HG03139 (cell line): ENCODE measurements around the gene AQP12A.
"Not testable (repeated sequence)": the region's sequence is repeated elsewhere in the genome, so short reads cannot be mapped to it uniquely, and the experiment has no call there.

Source experiments
- ATAC-seq: cut with Tn5 transposase; IDR thresholded peaks from one replicate; pipeline ENCODE4 v1.9.1; 2021; ENCODE audit not compliant: unreplicated experiment

Gene AQP12A

DNA sequence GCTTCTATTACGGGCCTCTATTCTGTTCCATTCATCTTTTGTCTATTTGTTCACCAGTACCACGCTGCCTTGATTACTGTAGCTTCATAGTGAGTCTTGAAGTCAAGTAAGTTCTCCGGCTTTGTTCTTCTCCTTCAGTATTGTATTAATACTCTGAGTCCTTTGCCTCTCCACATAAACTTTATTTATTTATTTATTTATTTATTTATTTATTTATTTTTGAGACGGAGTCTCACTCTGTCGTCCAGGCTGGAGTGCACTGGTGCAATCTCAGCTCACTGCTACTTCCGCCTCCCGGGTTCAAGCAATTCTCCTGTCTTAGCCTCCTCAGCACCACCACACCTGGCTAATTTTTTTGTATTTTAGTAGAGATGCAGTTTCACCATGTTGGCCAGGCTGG, 31.8 kb upstream of the AQP12A start:
- not testable (repeated sequence) for ATAC-seq

- ATAC-seq, result no peak
Observed at GRCh38 chr2:240662681-240663080, 29.0 kb upstream of the AQP12A start.

GRCh38 chr2:240663546-240664190, 28.0 kb upstream of the AQP12A start:
- ATAC-seq, result no peak

DNA sequence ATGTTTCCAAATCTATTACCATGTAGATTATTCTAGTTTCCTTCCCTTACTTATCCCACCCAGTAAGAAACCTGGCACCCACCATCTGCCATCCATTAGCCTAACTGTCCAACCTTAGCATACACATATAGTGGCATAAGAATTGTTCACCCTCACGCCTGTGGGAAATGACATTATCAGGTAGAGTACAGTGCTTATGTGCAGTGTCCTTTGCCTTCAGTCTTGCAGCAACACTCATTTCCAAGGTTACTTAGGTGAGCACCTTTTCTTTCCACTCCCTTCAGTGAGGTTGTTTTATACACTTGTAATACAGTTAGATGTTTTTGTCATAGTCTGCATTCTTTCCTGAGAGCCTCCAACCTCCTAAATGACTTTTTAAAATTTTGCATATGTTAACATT, 27.0 kb upstream of the AQP12A start:
- ATAC-seq, result no peak

- ATAC-seq, result no peak
Observed at GRCh38 chr2:240670402-240670801, 21.3 kb upstream of the AQP12A start.

DNA sequence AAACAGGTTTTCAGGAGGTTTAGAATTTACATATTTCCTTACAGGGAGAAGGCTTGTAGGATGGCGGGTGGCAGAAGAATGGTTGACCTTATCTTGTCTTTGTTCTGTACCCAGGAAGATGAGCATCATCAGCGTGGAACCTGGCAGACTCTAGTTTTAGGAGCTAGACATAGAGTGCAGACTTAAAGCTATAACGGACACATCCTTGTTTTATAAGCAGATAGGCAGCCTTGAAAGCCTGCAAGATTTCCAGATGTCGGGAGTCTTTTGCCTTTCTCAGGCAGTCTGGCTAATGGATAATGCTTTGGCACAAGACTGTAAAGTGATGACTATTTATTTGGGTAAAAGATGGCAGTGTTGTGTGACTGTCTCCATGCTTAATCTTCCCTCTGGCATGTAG, 20.7 kb upstream of the AQP12A start:
- ATAC-seq, result no peak

DNA sequence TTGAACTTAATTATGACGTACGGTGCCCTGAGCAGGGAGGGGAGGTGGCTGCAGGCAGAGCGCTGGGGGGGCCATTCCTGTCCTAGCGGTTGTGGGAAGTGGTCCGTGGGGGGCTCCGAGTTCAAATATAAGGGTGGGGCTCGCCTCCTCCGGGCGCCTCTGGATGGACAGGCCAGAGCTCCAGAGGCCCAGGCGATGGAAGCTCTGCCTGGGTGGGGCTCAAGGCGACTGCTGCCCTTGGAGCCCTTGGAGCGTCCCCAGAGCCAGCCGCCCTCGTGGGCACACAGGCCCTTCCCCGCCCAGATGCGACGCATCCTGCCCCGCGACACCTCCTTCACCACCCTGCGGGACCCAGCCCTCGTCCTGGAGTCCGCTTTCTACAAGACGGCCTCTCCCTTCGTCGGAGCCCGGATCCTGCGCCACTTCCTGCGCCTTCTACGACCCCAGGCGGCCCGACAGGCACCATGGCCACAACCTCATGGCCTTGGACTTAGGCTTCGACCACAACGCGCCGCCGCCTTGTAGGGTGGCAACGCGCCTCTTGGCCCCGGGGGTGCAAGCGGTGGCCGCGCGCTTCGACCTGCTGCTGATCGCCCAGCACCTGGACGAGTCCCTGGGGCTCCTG, 19.5 kb upstream of the AQP12A start:
- ATAC-seq, result no peak

DNA sequence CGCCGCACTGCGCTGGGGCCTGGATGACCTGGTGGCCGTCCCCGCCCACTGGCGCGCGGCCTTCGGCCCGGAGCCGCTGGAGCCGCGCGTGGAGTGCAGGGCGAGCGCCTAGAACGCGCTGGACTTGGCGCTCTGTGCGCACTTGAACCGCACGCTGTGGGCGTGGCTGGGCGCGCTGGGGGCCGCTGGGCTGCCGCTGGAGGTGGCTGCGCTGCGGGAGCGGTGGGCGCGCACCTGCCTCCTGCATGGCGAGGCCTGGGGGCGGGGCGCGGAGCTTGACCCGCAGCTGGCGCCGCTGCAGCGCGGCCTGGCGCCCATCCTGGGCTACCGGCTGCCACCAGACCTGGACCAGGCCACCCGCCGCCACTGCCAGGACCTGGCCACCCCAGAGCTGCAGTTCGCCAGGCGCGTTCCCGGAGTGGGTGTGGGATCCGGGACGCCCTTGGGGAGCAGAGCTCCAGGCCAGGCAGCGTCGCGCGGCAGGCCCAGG, 18.9 kb upstream of the AQP12A start:
- no peak for ATAC-seq

- not testable (repeated sequence) for ATAC-seq
Observed at GRCh38 chr2:240674461-240675184, 17.0 kb upstream of the AQP12A start.

DNA sequence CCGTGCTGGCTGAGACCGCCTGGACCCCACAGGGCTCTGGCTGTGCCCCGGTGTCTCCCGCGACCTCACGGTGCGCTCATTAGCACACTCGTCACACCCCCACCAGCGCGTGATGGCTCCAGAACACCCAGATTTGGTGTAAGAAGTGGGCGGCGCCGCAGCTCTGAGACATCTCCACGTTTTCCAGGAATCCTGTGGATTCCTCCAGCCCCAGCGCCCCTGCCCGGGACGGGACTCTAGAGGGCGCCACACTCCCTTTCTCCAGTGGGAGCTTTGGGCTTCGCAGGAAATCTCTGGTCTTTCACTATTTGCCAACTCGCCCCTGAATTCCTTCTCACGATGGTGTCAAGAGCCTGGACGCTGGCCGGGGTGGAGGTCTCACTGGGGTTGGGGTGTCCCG, 16.3 kb upstream of the AQP12A start:
- not testable (repeated sequence) for ATAC-seq

DNA sequence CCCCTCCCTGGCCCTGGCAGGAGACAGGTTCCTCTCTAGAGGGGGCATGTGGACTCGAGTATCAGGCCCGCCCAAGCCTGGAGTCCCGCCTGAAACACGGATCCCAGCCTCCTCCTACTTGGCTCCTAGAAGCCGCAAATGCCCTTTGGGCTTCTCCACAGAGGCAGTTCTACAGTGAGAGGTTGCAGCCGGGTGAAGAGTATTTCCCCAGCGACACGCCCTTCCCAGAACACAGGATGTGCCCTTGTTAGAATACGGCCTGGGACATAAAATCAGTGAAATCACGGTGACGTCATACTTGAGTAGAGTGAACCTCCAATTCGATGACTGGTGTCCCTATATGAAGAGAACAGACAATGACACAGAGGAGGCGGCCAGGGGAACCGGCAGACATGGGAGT, 13.6 kb upstream of the AQP12A start:
- not testable (repeated sequence) for ATAC-seq

DNA sequence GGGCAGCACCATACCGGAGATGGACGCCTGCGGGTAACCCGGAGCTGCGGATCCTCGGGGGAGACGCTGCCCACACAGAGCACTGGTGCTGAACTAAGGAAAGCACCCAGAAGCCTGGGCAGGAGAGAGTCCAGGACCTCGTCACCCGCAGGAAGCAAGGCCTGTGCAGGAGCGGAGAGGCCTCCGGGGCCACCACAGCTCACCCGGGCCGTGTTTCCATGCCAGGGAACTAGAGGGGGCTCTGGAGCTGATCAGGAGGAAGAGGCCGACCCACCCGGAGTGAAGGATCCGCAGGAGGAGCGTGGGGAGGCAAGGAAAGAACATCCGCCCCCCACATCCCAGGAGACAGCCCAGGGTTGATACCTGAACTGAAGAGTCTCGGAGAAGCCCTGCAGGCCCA, 12.8 kb upstream of the AQP12A start:
- not testable (repeated sequence) for ATAC-seq

DNA sequence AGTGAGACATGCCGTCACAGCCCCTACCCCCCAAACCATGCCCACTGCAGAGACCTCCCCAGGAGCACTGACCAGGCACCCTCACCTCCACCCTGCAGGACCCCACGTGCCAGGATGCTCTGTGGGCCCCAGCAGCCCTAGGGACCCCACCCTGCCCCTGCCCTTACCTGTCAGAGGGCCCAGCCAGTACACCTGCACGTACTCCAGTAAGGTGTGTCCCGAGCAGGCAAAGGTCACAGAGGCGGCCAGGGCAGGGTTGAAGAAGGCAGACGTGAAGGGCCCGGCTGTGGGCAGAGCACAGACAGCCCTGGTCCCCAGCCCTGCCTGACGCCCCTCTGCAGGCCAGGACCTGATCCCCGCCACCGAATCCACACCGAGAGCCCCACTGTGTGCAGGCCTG, 11.5 kb upstream of the AQP12A start:
- not testable (repeated sequence) for ATAC-seq

DNA sequence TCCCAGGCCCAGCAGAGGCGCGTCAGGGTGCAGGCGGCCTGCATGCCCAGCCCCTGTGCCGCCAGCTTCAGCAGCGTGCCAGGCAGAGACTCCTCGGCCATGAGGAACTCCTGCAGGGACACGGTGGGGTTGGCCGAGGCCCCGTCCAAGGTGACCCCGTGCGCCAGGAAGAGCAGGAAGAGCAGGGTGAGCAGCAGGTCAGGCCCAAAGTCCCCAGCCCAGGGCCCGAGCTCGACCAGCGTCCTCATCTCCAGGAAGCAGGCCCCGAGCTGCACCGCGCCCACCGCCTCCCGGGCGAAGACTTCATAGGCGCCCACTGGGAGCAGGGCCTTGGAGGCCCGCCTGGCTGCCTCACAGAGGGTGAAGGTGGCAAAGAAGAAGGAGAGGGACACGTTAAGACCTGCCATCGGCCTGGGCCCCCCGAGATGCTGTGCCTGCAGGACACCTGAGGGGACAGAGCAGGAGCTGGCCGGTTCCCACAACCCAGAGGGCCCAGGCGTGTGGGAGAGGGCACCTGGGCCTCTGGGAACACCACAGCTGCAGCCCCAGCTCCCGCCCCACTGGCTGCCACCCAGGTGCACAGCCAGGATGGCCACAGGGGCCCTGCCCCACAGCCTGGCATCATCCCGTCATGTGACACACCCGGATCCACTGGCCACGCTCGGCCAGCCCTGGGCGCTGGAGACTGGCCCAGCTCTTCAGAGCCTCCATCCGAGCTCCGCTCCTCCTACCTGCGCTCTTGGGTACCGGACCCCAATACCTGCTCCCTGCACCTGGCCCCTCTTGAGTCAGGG, 9.0 kb upstream of the AQP12A start, which contains the start of gene AQP12B:
Gene AQP12B (minus strand): TSS at position 455 of the 794 bp plus-strand sequence. CDS start 48 bp downstream, at position 407.
- not testable (repeated sequence) for ATAC-seq

DNA sequence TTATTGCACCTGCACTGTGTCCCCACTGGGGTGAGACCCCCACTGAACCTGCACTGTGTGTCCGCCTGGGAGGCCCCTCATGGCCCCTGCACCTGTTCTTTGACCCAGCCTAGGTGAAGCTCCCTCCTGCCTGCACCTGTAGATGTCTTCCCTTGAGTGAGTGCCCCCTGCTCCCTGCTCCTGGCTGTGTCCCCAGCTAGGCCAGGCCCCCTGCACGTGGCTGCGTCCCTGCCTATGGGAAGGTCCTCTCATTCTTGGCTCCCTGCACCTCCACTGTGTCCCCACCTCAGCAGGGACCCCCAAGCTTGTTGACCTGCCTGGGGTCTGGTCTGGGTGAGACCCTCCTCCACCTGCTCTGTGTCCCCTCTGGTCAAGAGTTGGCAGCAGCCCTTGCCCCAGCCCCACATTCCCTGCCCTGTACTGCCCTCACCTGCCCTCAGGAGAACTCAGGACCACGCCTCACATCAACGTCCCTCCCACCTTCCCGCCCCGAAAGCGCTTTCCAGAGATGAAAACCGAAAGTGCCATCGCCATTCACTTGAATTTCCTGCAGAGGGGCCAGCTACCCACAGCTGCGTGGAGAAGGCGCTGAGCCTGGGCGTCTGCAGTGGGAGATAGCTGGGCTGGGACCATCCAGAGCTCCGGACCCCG, 8.2 kb upstream of the AQP12A start:
- not testable (repeated sequence) for ATAC-seq

DNA sequence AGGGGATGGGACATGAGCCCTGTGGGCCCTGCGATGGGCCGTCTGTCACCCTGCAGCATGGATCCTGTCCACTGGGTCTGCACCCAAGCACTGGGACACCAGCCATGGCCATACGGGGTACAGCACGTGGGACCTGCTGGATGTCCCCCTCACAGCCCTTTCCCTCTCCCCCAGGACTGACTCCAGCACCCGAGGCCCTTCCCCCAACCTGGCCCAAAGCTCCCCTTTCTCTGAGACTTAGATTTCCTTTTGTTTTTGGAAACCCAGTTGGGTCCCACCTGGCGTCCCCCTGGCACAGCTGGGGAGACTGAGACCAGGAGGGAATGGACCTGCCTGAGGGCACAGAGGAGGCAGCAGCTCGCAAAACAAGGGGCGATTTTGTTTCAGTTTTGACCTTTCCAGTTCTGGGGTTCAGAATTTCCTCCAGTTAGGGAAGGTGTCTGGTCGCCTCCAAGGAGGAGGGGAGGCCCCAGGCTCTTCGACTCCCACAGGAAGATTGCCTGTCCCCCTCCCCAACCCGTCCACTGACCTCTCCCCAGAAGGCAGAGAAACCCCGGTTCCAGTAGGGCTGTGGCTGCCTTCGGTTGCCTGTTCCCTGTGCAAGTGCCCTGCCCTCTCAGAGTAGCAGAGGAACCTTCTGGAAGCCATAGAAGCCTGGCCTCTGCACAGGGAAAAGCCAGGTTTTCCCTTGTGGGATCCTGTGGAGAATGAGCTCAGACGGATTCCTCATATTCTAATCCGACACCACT, 7.5 kb upstream of the AQP12A start:
- ATAC-seq, result not testable (repeated sequence)

DNA sequence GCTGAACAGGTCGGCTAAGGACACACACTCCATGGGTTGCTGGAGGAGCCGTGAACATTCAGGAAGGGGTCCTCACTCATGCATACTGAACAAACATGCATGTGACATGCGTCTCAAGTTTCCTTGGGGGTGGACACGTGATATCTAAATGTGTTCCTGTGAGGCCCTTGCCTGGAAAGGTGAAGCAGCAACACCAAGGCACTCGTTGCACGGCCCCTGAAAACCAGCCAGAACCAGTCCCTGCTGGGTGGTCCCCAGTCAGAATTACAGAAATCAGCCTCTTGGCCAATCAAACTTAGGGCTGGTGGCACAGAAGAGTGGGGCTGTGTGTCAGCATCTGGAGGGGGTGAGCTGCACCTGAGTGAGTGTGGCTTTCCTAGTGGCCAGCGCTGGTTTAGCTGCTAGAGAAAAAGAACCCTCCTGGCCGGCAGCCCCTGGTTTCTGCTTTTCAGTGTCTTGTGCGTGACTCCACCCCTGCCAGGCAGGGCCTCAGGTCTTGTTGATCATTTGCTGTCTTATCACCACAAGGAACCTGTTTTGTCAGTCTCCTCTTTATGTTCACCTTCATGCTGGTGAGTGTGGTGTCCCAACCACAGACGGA, 5.8 kb upstream of the AQP12A start:
- ATAC-seq, result no peak

GRCh38 chr2:240686460-240686859, 5.2 kb upstream of the AQP12A start:
- ATAC-seq, result no peak

DNA sequence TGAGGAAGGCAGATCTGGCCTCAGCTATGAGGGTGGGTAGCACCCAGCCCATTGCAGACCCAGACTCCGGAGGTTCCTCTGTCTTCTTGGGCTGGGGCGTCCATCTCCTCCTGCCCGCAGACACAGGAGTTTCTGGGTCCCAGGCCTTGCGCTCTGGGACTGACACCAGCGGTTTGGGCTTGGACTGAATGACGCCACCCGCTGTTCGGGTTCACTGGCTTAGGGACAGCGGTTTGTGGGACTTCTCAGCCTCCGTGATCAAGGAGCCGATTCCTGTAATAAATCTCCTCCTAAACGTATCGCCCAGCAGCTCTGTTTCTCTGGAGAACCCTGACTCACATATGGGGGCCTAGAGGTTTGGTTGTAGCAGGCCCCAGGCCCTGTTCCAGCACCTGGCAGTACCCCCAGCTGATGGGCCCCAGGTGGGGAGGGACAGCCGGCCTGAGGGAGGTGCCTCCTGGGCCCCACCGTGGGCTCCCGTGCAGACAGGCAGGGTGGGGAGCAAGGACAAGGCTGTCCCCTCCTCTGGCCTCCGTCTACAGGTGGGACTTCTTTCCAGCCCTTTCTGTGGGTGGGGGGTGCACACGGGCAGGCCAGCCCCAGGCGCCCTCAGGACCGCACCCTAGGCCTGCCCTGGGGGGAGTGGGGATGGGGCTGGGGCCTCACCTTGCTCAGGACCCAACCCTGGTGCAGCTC, 4.5 kb upstream of the AQP12A start:
- ATAC-seq, result no peak
